Stimulated activated CD4-positive, alpha-beta T cell treated with anti-CD3 and anti-CD28 coated beads, Interleukin-15, amount 100 ng/mL, for 24 hours (primary cell): ENCODE data around the gene TTC9.

Source experiments
- DNase-seq: peaks from one replicate; pipeline ENCODE4 v3.0.0-alpha.2; 2020

Gene TTC9

DNA sequence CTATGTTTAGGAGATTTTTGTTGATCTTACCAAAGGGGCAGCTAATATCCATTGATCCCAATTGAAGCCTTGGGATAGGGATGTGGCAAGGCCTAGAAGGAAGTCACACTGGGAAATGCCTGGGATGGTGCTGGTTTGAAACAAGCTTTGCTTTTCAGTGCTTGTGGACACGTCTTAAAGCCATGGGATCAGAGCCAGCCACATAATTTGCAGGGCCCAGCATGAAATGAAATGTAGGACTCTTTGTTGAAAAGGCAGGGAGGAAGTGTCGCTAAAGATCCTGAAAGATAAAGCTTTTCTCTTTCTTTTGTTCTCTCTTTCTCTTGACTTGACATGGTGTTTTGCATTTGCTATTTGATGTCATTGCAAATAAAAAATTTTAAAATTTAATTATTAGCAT, 5.0 kb downstream of the TTC9 start:
- no peak for DNase-seq

DNA sequence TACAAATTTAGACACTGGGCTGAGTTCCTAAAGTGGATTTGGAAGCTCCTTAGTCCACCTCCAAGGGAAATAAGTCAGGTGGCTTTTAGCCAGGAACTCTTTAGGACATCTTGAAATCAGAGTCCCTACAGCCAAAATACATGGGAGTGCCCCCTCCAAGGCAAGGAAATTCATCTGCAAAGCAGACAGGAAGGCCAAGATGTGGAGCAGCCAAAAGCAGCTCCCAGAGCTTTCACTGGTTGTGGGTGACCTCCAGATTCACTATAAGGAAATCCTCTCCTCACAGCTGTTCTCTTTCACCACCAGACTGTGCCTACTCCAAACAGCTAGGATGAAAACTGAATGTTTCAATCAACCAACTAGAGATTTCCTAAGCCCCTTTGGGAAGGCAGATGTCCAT, 6.6 kb downstream of the TTC9 start:
- DNase-seq: no peak

DNA sequence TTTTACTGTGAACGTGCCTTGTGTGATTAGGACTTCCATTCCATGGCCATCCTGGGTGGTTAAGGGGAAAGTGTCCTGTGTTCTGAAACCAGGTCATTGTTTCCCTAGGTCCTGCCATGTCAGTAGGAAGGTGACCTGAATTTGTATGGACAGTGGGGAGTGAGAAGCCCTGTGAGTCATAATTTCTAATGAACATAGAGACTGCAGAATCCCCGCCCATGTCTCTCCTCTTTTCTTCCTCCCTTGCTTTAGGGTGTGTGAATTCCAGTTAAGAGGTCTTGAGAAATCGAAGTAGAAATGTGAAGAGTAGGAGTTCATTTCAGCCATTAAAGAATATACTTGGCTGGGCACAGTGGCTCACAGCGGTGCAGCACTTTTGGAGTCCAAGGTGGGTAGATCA, 8.1 kb downstream of the TTC9 start:
- no peak for DNase-seq

DNA sequence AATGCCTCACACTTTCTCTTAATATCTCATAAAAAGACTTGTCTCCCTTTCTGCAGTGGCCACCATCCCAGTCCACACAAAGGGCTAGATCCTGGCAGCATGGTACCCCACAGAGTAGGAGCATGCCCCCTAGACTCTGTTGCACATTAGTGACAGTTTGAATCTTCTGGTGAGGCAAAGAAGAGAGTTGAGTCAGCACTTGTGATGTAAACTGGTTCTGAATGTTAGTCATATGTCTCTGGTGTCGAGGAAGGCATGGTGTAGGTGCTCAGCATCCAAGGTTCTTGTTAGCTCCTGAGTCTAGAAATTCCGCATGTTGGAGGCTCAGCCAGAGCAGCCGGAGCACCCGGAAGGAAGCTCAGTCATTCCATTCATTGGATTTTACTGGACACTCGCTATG, 9.8 kb downstream of the TTC9 start:
- DNase-seq: no peak

DNA sequence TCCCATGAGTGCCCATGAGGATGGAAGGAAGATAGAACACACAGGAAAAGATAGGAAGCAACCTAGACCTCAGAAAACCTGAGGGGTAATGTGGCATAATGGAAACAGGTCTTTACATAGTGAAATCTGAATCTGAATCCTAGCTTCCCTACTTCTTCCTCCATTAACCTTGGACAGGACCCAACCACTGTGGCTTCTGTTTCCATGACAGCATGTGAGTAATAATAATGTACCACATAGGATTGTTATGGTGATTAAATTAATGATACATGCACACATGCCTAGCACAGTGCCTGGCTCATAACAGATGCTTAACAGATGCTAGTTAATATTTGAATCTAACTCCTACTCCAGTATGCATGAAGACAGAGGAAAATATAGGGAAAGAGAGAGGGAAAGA, 11.2 kb downstream of the TTC9 start:
- no peak for DNase-seq

DNA sequence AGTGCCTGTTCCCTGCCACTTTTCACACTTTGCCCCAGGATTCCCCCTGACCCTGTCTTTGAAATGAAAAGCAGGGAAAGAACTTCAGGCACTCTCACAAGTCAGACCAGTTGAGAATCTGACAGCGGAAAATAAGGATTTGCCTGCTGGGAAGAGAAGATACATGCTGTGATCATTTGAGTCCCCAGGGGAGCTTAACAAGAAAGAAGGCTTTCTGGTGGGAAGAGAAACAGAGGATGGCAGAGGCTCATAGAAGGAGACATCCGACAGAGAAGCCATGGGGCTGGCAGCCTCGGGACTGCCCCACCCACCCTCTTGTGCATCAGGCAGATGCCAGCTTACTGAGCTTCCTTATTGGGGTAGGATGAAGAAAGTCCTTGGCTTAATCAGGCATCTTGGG, 11.9 kb downstream of the TTC9 start:
- DNase-seq: no peak

DNA sequence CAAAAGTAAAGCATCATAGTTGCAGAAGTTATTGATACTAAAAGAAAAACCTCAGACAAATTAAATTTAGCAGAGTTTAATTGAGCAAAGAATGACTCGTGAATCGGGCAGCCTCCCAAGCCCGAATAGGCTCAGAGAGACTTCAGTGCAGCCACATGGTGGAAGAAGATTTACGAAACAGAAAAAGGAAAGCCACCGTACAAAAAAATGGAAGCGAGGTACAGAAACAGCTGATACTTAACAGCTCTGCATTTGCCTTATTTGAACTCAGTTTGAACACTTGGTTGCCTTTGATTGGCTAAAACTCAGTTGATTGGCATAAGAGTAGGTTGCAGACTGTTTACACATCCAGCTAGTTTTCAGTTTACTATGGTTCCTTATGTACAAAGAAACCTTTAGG, 12.9 kb downstream of the TTC9 start:
- DNase-seq: no peak

DNA sequence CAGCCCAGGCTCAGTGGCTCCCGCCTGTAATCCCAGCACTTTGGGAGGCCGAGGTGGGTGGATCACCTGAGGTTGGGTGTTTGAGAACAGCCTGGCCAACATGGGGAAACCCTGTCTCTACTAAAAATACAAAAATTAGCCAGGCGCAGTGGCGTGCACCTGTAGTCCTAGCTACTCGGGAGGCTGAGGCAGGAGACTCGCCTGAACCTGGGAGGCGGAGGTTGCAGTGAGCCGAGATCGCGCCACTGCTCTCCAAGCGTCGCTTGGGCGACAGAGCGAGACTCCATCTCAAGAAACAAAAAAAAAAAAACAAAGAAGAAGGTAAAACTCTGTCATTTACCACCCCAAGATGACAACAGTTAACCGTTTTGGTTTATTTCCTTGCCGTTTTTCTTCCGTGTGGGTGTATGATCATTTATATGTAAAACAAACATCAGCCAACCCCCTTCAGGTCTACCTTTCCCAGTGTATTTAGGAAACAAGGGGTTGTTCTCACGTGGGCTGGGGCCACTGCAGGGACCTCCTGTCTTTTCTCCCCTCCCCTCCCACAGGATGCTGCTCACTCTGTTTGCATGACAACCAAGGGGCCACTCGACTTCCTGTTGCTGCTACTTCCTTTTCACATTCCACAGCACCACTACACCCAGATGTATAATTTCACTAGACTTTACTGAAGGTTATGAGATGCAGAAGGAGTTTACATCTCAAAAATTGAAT, 13.6 kb downstream of the TTC9 start:
- DNase-seq: peak; percentile 82

DNA sequence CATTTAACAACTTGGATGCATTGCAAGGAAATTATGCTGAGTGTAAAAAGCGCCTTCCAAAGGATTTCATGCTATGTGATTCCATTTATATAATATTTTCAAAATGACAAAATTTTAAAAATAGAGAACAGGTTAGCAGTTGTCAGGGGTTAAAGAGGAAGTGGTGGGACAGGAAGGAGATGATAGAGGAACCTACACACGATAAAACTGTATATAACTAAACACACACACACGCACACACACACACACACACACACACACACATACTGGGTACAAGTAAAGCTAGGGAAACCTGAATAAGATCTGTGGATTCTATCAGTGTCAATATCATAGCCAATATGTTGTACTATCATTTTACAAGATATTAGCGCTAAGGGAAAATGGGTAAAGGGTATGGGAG, 17.2 kb downstream of the TTC9 start:
- DNase-seq: no peak

DNA sequence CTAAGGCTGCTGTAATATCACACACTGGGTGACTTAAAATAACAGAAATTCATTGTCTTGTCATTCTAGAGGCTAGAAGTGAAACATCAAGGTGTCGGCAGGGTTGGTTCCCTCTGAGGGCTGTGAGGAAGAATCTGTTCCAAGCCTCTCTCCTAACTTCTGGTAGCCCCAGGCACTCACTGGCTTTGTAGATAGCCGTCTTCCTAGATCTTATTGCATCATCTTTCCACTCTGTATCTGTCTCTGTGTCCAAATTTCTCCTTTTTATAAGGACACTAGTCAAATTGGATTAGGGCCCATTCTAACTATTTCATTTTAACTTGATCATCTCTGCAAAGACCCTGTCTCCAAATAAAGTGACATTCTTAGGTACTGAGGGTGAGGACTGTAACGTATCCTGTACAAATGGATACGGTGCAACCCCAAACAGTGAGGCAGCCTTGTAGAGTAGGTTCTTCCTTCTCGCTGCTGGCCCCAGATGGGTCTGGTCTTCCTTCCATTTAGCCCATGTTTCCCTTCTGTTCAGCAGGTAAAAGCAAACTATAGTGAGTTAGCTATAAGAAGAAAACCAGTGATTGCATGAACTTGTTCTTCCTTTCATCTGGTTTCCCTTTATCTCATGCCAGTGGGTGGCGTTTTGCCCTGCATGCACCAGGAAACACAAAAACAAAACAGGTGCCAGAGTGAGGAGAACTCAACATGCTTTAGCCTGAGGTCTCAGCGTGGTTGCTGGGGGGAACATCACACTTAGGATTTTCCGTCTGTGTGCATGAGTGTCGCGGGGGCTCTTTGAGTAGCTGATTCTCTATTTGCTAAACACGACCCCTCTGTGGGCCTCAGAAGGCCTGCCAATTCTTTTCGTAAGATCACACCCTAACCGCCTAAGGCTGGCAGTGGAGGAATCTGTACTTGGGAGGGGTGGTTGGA, 19.5 kb downstream of the TTC9 start:
- peak; percentile 52 for DNase-seq

DNA sequence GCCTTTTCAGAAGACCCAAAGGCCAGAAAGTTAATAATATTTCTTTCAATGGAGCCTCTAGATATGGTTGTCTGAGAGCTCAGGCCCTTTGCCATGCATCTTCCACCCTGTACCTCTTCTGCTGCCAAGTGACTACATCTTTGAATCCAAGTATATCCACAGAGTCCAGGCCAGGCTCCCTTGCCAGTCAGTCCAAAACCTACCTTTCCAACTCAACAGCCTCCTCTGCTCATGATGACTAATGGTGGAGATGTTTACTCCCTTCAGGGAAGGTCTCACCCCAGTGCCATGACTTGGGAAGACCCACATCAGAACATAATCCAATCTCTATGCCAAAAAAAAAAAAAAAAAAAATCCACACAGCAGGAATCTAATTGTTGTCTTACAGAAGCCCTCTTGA, 20.4 kb downstream of the TTC9 start:
- DNase-seq: no peak

DNA sequence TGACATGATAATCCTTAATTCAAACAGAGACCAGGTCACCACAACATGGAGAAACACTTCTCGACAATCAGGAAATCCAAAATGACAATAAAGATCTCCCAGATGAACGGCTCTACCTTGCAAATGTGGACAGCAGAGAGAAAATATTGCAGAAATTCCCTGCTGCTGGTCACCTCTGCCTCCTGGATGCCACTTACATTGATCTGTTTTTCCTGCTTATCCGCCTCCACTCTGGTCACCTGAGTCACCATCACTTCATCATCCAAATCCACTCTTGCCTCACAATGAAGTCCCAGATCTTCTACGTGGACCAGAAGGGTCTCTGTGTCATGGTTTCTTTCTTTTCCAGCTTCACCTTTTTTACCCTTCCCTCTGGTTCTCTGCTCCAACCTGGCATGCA, 21.1 kb downstream of the TTC9 start:
- no peak for DNase-seq

DNA sequence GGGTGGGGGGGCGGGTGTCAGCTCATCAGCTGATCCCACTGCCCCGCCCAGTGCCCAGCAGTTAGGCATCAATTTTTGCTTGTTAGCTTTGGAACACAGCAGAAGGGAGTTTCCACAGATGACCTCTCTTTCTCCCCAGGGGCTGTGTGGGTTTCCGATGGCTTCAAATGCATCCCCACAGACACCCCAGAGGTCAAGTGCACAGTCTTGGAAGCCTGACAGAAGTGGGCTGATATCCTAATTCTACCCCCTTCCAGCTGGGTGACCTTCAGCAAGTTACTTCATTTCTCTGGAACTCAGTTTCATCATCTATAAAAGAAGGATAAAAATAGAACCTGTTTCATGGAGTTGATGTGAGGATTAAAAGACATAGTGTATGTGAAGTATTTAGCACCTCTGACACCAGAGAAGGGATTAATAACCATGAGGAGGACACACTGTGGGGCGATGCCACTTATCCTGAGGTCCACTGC, 22.0 kb downstream of the TTC9 start:
- DNase-seq: no peak

DNA sequence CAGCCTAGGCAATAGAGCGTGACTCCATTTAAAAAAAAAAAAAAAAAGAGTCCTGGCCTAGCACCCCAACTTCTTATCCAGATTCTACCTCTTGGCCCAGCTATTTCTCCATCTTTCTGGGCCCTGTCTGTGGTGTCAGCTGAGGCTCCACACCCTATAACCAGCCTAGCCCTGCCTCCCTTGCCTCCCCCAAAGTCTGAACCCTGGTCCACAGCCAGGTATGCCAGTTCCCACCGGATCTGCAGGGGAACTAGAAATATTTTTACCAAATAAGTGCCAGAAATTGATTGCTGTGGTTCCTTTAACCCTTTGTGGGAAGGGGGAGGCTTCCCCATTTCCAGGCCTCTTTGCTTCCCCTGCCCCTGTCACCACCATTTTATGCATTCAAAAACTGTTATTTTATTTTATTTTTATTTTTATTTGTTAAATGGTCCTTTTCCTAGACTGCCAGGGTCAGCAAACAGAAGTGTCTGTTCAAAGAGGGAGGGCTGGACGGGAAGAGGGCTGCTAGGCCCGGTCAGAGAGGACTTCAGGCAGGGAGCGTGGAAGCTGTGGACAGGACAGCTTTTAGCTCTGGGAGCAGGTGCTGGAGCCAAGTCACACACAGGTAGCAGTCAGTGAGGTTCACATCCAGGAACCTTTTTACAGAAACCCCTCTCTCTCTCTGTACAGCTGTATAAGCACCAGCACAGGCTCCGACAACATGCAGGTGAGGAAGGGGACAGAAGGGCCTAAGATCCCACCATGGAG, 23.2 kb downstream of the TTC9 start:
- no peak for DNase-seq

DNA sequence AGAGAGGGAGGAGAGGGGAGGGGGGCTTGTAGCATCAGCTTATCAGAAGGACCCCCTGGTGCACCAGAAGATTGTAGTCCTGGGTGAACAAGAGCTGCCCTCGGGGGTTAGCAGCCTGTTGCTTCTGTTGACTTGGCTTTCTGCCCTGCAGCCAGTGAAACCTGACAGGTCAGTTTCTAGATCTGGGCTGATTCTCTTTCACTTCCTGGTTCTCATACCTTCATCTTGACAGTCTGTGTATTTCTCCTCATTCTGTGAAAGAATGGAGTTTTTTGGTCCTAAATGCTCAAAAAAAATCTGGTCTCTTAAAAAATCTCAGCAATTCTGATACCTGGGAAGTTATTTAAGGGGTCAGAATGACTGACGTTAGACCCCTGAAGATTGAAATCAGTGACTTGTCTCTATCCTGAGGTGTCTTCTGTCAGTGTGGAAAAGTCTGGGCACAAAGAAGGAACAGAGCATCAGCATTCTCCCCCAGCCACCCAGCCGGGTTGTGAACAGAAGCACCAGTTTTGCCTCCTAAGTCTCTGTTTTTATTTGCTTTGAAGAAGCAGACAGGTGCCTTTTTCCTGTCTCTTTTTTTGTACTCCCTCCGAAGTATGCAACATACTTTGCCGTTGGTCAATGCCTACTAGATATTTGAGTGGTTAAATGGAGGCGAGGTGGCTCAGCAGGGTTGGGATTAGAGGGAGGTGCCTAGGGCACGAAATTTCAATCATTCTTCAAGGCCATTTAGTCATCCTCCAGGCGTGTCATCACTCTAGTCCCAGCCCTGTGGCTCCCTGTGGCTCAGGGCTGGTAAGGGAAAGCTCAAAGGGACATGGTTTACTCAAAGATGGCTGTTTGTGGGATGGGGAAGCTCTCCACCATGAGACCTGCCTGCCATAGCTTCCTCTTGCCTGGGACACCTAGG, 24.0 kb downstream of the TTC9 start:
- DNase-seq: no peak

DNA sequence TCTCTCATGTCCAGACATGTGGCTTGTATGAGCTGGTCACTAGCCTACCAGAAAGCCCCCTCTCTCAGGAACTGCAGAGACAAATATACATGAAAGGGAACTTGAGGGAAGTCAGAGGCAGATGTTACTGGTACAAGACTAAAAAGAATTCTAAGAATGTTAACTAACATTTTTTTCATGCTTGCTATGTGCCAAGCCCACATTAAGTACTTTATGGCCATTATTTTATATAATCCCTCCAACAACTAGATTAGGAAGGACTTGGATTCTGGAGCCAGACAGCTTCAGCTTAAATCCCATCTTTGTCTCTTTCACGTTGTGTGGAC, 24.6 kb downstream of the TTC9 start:
- DNase-seq: no peak

DNA sequence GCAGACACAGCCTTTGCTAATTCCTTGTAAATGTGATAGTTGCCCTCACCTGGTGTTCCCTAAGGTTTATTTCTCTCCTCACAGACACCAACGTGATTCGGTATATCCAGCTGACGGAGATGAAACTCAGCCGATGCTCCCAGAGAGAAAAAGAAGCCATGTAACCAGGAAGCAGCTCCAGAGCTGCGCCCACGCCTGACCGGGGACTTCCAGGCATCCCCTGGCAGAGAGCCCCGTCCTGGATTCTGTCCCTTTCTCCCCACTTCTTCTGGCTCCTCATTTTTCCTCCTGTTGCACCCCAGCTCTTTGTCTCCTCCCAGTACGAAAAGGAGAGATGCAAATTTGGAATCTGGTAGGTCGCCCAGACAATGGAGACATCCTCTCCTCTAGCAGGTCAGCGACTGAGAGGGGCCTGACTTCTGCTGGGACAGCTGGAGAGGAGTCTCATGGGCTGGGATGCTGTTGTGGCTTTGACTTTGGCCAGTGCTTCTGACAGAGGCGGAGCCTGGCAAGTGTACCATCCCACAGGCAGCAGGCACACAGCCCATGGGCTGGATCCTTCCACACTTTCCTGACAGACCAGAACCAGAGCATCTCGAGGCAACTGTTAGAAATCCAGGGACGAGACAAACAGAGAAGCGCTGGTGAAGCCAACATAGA, 29.4 kb downstream of the TTC9 start:
- no peak for DNase-seq

DNA sequence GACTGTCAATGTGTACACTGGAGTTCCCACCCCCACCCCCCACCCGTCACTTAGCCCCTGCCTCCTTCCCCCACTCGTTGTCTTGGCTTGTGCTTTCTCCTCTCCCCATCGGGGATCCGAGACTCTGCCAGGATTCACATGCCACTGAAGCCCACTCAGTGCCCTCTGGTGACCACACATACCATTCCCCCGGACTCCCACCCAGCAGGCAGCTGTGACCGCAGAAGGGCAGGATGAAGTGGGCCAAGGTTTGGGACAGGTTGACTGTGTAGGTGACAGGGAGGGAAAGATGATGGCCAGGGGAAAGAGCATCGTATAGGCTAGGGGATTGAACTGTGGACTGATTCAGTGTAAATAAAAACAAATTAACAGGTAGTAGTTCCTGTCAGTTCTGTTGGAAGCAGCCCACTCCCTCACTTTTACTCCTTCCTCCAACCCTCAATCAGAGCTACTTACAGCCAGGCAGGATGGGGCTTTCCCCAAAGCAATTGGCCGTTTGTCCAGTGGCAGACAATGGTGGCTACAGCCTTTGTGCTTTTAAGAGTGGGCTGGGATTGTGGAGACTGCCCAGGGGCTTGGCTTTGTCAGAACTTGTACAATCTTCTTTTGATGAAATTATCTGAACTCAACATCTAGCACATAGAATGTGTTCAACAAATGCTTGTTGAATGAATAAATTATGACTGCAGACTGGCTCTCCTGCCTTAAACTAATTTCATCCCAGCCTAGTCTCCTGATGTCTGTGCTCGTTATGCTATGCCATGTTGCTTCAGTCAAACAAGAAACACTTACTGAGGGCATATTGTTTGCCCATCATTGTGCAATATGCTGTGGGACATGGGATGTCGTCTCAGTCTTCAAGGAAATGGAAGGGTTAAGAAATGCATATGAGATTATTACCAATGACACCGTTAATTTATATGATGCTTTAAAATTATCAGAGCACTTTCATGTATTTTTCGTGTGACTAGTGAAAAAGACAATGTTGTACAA, 30.2 kb downstream of the TTC9 start:
- DNase-seq: no peak

DNA sequence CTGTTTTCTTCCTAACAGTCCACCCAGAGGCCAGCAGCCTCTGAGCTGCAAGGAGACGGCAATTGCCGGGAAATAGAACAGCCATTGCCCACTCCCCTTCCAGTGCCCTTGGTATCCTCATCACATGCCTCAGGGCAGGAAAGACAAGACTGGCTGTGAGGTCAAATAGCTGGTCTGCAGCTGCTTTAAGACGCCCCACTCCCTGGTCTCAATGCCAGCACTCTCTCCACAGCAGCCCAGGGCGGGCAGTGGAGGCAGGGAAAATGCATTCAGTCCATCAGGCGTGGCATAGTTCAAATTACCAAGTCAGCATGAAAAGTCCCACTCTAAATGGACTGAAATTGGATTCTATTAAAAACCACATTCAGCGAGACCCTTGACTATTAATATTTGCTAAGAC, 35.6 kb downstream of the TTC9 start:
- DNase-seq: no peak

DNA sequence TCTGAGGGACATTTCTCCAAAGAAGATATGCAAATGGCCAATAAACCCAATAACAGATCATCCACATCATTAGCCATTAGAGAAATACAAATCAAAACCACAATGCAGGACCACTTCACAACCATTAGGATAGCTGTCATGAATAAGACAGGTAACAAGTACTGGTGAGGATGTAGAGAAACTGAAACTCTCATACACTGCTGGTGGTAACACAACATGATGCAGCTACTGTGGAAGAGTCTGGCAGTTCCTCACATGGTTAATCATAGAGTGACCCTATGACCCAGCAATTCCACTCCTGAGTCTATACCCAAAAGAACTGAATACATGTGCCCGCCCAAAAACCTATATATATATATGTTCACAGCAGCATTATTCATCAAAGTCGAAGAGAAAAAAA, 39.0 kb downstream of the TTC9 start:
- no peak for DNase-seq

DNA sequence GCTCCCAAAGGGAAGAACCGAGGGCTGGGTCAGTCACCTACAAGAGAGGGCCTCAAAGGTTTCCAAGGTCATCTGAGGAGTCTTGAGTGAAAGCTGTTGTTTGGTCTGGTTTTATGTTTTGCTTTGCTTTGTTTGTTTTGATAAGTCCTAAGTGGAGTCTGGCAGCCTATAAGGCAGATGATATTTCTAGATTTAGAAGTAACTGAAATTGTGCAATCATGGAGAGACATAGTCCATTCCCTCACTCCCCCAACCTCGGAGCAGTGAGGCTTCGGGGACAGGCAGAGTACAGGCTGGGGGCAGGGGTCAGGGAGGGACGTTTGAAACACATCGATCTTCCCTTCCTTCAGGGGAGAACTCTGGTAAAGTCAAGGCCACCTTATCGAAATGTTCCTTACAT, 42.3 kb downstream of the TTC9 start:
- no peak for DNase-seq
